GM19193 (cell line): ENCODE data around the gene ROCK1.

Experiments
- POLR2A ChIP-seq: IDR thresholded peaks from 4 replicates; pipeline ENCODE4 v1.6.1; 2011; ENCODE audit not compliant: insufficient read depth, insufficient read length; ENCODE audit errors: extremely low read depth

Gene ROCK1

GRCh38 chr18:21111346-21112139 is at the start of gene ROCK1:
TSS of gene ROCK1 (minus strand) at chr18:21111813. CDS start at chr18:21110910, 903 bp downstream.
- peak; percentile 81 for TF ChIP-seq POLR2A

- no peak for TF ChIP-seq POLR2A
Measured at GRCh38 chr18:21155443-21155842, 43.8 kb upstream of the ROCK1 start.

GRCh38 chr18:21146016-21146415 is 34.4 kb upstream of the ROCK1 start:
- no peak for TF ChIP-seq POLR2A

DNA sequence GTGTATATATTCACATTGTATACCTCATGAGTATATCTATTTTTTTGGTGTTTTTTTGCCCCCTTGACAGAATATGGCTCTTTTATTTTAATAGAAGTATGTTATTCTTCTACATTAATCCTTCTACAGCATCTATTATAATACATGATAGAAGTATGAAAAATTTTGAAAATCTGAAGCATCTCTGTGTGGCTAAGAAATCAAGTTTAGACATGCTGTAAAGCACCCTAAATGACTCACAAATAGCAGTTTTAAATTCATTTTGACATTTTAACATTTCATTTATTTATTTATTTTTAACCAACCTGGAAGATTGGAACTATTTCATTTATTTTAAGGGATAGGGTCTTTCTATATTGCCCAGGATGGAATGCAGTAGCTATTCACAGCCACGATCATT is 33.8 kb upstream of the ROCK1 start:
- no peak for TF ChIP-seq POLR2A

DNA sequence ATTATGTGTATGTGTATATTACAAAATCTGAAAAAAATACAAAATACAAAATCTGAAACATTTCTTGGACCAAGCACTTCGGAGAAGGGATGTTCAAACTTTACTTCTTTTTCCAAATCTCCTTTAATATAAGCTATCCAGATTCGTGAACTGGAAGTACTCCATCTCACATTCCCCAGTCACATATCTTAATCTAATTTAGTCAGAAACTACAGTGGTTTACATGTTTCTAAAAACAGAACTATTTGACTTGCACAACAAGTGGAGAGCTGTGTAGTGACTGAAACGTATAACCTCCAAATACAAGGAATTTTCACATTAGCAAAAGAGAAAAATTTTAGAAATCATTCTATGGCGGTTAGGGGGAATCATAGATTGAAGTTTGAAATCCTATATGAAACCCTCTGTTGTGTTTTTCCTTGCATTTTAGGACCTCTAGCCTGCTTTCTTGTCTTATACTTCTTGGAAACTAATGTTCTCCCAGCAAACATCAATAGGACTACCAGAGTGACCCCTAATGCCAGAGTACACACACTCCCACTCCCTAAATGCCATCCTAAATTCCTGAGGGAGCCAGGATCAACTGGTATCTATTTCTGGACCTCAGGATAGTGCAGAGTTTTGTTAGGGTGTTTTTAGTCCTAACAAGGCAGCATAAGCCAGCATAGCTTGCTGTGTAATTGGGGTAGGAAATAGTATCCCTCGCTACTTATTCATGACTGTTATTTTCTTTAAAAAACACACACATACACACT is 30.2 kb upstream of the ROCK1 start:
- no peak for TF ChIP-seq POLR2A

- no peak for TF ChIP-seq POLR2A
Measured at GRCh38 chr18:21134895-21135294, 23.3 kb upstream of the ROCK1 start.

DNA sequence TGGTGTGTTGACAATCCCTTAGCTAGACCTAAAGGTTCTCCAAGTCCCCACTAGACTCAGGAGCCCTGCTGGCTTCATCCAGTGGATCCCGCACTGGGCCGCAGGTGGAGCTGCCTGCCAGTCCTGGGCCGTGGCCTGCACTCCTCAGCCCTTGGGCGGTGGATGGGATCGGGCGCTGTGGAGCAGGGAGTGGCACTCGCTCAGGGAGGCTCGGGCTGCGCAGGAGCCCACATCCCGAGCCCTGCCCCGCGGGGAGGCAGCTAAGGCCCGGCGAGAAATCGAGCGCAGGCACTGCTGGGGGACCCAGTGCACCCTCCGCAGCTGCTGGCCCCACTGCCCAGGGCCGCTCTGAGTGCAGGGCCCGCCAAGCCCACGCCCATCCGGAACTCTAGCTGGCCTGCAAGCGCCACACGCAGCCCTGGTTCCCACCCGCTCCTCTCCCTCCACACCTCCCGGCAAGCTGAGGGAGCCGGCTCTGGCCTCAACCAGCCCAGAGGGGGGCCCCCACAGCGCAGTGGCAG is 20.8 kb upstream of the ROCK1 start:
- TF ChIP-seq POLR2A = no peak

- no peak for TF ChIP-seq POLR2A
Measured at GRCh38 chr18:21131698-21132227, 20.1 kb upstream of the ROCK1 start.

DNA sequence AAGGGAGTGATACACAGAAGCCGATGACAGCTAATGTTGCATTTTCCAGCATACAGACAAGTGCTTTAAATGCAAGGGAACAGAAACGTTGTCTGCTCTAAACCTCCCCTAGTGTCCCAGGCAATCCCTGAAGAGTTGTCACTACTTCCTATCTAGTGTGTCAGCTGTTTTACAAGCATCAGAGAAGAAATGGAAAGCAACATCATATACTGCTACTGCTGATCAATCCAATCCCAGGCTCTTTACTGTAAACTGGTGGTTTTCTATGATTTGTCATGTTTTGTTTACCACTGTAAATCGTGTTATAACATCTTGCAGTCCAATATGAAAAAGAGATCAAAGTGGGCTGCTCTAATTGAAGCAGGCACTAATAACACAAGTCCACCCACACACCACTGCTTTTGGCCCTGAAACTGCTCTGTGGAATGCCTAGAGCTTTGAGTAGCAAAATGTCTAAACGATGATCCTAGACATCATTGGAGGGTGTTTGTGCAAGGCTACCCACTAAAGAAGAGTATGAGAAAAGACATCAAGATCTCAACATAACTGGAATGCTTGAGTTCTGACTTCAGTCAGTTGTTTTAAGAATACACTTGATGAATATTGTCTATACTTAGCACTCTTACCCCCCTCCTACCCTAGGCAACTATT is 18.1 kb upstream of the ROCK1 start:
- TF ChIP-seq POLR2A = no peak

DNA sequence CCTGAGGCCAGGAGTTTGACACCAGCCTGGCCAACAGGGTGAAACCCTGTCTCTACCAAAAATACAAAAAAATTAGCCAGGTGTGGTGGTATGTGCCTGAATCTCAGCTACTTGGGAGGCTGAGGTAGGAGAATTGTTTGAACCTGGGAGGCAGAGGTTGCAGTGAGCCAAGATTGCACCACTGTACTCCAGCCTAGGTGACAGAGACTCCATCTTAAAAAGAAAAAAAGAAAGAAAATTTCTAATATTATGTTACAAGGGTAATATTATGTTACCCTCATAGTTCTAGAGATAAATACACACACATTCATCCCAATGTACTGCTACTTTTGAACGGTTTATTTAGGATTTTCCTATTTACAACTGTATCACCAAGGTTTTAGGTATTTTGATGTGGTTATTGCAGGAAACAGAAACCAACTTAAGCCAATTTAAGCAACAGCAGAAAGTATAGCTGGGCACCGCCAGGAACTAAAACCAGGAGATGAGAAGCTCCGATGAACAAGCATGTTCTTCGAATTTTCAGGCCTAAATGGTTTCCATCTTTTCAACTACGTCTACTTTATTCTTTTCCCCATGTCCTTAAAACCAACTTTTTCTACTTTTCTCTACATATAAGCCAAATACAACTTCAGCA is 11.8 kb upstream of the ROCK1 start:
- TF ChIP-seq POLR2A = no peak

DNA sequence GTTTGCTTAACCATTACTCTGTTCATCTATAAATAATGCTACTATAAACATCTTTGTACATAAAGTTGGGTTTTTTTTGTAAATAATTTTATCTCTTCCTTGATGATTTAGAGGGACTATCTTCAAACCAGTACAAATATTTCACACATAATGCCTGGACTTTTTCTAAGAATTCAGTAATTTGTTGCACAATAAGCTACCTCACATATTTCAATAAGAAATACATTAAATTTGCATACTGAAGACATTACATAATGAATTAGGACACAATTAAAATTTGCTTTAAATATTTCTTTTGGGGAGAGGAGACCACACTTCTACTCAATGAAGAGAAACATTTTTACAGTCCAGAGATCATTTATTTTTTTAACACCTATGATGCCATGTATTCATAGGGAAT is 7.2 kb upstream of the ROCK1 start:
- no peak for TF ChIP-seq POLR2A

DNA sequence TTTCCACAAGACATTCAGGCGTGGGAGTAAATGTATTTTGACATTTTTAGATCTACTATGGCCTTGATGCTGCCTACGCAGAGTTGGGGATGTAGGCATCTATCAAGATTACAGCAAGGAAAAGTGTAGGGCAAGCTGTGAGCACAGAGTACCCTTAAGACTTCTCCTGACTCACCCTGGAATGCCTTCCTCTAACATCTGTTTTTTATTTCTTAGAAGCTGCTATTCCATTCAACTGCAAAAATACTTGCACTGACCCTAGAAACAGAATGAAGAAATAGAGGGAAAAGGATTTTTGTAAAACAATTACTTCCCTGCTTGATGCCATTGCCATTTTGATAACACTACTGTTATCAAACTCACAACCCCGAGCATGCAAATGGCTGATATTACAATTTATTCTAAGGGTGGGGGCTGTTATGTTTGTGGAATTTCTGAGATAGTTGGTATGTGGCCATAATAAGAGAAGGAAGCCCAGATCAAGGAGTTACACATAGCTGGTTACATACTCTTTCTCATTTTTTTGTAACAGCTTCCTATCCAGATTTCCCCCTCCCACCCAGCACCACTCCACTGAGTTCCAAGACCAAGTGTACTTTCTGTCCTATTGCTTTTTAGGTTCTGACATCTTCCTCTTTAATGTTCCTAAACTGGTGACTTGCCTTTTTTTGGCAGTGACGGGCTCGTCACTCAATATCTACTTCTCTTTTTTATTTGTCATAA is 6.0 kb upstream of the ROCK1 start:
- no peak for TF ChIP-seq POLR2A

- TF ChIP-seq POLR2A = no peak
Measured at GRCh38 chr18:21115519-21116411, 4.2 kb upstream of the ROCK1 start.
